GM19351 (cell line): ENCODE measurements around the gene PHF1.

Source experiments
- ATAC-seq: cut with Tn5 transposase; IDR thresholded peaks from one replicate; pipeline ENCODE4 v1.9.1; 2021; ENCODE audit warnings: mild to moderate bottlenecking, moderate library complexity; ENCODE audit not compliant: unreplicated experiment

The PHF1 gene

GRCh38 chr6:33430991-33431879, 20.4 kb downstream of the PHF1 start:
- ATAC-seq: peak; percentile 72

GRCh38 chr6:33431880-33432541, 21.2 kb downstream of the PHF1 start:
- no peak for ATAC-seq

DNA sequence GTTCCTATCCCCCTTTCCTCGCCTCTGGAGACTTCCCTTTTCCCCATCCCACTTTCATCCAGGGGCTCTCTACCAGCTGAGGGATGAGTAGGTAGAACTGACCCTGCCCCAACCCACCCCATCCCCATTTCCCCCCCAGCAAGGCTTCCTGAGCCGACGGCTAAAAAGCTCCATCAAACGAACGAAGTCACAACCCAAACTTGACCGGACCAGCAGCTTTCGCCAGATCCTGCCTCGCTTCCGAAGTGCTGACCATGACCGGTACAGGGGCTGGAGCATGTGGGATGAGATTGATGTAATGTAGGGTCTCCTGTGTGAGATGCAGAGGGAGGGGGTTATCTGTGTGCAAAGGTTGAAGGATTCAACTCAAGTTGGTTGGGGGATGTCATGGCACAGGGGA, 21.7 kb downstream of the PHF1 start:
- no peak for ATAC-seq

DNA sequence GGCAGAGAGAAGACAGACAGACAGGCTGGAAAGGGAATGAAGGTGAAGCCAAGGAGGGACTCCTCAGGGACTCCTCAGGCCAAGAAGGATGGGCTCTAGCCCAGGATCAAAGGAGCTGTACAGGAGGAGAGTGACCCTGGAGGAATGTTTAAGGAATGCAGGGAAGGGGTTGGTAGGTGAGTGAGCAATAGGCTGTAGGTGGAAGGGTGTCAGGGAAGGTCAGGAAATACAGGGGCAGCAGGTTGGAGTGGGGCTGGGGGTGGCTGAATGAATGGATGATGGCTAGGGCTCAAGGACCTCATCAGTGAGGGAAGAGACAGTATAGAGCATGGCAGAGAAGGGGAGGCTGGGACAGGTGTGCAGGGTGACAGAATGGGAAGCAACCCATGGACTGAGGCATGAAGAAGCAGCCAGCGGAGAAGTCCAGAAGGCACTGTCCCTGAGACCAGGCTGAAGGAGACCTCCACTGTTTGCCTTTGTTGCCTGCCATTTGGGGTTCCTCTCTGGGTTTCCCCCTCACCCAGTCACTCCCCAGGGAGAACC, 22.3 kb downstream of the PHF1 start:
- ATAC-seq: no peak

DNA sequence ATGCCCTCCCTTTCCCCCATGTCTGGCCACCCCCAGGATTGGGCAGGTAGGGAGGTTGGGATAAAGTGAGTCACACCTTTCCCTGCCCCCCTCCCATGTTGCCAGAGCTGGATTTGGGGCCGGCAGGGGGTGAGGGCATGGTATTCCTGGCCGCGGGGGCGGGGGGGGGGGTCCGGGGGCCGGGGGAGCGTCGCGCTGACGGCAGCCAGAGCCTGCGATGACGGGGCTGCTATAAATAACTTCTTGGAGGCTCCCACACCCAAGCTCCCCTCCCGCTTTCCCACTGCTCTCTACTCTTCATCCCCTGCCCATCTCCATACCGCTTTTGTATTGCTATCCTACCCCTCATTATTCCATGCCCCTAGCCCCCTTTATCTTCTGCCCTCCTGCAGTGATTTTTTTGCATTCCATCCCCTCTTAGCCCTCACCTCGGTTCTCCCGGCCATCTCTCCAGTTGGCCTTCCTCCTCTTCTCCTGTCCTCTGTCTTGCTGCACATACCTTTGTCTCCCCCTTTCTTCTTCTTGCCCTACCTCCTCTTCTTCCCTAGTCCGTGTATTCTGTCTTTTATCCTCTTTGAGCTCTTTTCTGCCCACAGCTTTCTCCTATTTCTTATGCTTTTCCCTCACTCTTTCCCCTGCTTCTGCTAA, 22.9 kb downstream of the PHF1 start:
- ATAC-seq: no peak

GRCh38 chr6:33434961-33435360, 24.1 kb downstream of the PHF1 start:
- ATAC-seq: no peak

DNA sequence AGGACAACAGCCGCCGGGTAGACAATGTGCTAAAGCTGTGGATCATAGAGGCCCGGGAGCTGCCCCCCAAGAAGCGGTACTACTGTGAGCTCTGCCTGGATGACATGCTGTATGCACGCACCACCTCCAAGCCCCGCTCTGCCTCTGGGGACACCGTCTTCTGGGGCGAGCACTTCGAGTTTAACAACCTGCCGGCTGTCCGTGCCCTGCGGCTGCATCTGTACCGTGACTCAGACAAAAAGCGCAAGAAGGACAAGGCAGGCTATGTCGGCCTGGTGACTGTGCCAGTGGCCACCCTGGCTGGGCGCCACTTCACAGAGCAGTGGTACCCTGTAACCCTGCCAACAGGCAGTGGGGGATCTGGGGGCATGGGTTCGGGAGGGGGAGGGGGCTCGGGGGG, 26.9 kb downstream of the PHF1 start:
- ATAC-seq: no peak

- no peak for ATAC-seq
Measured at GRCh38 chr6:33438978-33439594, 28.3 kb downstream of the PHF1 start.

DNA sequence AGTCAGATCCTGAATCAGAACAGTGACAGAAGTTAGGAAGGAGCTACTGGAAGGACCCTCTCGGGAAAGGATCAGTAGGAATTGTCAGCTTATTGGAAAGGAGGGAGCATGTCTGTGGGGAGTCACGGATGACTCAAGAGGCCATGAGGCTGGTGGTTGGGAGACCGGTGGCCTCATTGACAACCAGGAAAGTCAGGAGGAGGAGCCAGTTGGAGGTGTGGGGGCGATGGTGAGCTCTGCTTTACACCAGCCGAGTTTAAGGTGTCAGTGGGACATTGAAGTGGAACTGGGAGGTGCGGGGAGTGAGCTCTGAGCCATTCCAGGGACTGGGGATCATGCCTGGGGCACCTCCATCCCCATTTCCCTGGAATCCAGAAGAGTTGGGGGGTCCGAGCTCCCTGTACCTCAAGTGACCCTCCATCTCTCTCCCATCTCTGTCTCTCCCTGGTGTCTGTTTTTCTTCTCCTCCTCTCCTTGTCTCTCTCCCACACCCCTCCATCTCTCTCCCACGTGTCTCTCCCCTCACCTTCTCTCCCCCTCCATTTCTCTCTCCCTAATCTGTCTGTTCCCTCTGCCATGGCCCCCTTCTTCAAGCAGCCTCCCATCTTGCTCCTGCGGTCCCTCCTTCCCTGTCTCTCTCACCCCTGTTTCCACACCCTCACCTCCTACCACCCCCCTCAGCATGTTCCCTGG, 29.3 kb downstream of the PHF1 start:
- ATAC-seq: no peak

DNA sequence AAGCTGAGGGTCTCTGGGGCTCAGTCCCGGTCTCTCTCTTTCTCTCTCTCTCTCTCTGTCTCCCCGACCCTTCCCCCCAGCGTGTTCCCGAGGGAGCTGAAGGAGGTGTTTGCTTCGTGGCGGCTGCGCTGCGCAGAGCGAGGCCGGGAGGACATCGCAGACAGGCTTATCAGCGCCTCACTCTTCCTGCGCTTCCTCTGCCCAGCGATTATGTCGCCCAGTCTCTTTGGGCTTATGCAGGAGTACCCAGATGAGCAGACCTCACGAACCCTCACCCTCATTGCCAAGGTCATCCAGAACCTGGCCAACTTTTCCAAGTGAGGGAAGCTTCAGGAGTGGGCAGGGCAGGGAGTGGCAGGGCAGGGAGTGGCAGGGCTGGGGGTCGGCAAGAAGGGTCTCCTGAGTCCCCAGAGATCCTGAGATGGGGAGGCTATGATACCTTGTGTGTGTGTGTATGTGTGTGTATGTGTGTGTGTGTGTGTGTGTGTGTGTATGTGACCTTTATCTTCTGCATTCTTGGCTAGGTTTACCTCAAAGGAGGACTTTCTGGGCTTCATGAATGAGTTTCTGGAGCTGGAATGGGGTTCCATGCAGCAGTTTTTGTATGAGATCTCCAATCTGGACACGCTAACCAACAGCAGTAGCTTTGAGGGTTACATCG, 30.0 kb downstream of the PHF1 start:
- ATAC-seq: no peak

DNA sequence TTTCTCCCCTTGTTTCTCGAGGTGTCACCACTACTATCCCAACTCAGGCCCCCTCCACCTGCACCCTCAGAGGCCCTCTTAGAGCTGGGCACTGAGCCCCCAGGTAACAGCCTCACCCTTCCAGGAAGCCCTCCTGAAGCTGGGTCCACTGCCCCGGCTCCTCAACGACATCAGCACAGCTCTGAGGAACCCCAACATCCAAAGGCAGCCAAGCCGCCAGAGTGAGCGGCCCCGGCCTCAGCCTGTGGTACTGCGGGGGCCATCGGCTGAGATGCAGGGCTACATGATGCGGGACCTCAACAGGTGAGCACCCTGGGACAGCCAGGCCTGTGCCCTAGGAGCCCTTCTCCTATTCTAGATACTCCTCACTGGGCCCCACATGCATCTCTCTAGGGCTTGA, 30.6 kb downstream of the PHF1 start:
- no peak for ATAC-seq

DNA sequence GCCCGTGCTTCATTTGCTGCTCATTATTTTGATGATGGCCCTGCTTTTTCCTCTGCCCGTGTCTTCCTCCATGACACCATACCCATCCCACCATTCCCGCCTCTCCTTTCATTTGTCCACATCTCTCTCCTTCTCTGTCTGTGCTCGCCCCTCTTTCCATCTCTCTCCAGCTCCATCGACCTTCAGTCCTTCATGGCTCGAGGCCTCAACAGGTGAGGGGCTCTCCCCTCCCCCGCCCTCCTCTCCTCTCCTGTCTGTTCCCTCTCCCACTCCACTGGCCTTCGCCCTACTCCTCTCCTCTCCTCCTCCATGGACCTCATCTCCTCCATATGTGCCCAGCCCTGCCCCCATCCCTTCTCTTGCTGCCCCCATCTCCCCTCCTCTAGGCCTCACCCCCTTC, 31.5 kb downstream of the PHF1 start:
- no peak for ATAC-seq

GRCh38 chr6:33443025-33443424, 32.2 kb downstream of the PHF1 start:
- no peak for ATAC-seq

DNA sequence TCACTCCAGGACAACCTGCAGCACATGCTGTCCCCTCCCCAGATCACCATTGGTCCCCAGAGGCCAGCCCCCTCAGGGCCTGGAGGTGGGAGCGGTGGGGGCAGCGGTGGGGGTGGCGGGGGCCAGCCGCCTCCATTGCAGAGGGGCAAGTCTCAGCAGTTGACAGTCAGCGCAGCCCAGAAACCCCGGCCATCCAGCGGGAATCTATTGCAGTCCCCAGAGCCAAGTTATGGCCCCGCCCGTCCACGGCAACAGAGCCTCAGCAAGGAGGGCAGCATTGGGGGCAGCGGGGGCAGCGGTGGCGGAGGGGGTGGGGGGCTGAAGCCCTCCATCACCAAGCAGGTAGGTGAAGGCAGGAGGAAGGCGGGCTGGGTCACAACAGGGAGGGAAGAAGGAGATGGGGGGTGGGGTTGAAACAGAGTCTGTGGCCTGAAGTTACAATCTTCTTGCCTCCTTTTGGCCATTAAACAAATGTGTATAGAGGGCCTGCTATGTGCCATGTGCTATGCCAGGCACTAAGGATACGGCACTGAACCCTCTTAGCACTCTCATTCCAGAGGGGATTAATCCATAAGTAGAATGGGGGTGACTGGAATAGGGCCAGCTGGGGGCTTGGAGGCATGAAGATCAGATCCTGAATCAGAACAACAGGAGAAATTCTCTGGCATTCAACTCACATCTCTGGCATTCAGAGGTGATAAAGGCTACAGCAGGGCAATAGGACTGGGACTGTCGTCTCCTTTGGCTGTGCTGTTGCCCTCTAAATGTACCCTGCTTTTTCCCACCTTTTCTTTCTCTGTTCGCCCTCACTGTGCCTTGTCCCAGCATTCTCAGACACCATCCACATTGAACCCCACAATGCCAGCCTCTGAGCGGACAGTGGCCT, 33.0 kb downstream of the PHF1 start:
- ATAC-seq: no peak

DNA sequence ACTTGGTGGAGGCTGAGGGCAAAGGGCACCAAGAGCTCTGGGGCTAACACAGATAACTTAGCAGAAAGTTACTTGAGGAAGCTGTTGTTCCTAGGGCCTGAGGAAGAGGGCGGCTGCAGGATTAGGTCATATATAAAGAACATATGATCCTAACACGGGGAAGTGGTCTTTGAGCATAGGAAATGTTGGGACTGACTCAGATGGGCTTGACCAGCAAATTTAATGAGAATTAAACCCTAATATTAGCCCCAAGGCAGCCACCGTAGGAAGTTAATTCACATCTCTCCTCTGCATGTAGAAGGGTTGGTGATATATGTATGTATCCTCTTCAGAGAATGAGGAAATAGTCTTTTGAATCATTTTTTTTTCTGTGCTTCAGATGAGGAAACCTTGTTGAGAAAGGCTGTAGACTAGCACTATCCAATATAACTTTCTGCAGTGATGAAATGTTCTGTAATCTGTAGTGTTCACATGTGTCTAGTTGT, 34.3 kb downstream of the PHF1 start:
- no peak for ATAC-seq

GRCh38 chr6:33446356-33446755, 35.5 kb downstream of the PHF1 start:
- ATAC-seq: no peak

DNA sequence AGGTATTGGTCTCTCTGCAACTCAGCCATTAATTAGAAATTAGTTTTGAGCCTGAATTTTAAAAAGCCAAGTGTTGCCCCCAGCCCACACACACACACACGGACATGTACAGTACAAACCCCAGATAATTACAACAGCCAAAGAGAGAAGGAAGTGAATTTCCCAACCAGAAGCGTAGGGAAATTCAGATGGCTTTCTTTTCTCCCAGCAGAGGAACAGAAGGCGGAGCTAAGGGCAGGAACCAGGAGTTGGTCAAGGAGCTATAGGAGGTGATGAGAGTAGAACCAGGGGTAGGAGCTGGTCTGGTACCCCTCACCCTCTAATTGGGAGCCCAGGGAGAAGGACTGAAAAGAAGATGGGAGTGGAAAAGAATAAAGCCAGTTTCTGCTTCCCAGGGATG, 39.6 kb downstream of the PHF1 start:
- ATAC-seq: no peak

- no peak for ATAC-seq
Measured at GRCh38 chr6:33451606-33452005, 40.8 kb downstream of the PHF1 start.

DNA sequence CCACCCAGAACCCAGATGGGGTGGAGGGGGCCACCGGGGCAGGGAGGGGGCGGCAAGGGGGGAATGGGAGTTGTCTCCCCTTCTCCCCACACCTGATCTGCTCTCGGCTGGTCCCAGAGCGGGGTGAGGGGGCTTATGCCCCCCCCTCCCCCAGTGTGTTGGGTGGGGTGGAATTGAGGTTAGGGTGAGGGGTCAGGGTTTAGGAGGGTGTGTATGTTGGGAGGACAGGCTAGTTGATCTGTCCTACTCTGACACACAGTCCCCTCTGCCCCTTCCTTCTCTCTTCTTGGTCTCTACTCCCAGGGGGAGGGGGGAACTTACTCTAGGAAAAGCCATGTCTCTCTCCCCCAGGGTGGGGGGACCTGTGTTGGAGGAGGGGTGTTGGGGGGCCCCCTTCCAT, 41.7 kb downstream of the PHF1 start:
- no peak for ATAC-seq
